Mucosa of stomach (tissue), 1 donor: Measurements from ENCODE around the gene CEP63.

Experiments used
- H3K27me3 ChIP-seq: one replicate; pipeline ENCODE4 v1.7.0; 2013; ENCODE audit warnings: mild to moderate bottlenecking, low read length; ENCODE audit not compliant: control insufficient read depth, insufficient read depth
- H3K36me3 ChIP-seq: one replicate; pipeline ENCODE4 v1.7.0; 2013; ENCODE audit warnings: low read length; ENCODE audit not compliant: control insufficient read depth, insufficient read depth
- H3K4me1 ChIP-seq: one replicate; pipeline ENCODE4 v1.7.0; 2013; ENCODE audit warnings: mild to moderate bottlenecking, low read length; ENCODE audit not compliant: control insufficient read depth, insufficient read depth
- H3K4me3 ChIP-seq: one replicate; pipeline ENCODE4 v1.7.0; 2013; ENCODE audit warnings: low read length
- H3K9ac ChIP-seq: one replicate; pipeline ENCODE4 v1.7.0; 2013; ENCODE audit warnings: mild to moderate bottlenecking, low read length, moderate library complexity
- H3K9me3 ChIP-seq: one replicate; pipeline ENCODE4 v1.7.0; 2013; ENCODE audit warnings: mild to moderate bottlenecking, low read length, moderate library complexity; ENCODE audit not compliant: control insufficient read depth
- donor health status: Pancreatic carcinoma.

The CEP63 gene

DNA sequence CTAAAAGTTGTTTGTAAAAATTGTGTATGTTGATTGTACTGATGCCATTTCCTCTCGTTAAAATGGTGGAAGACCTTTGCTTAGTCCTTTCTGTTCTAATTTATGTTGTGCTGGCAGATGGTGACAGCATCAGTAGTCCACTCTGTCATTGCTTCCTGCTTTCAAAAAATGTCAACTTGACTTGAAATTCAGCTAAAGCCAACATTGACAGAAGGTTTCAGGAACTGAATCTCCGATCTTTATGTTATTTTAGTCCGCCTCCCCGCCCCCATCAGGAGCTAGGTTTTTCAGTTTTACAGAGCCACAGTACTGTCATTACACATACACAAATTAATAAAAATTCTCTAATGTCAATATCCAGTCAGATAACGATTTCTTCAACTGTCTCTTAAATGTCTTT, 1.5 kb downstream of the CEP63 start:
- Histone ChIP-seq H3K9me3 (no peaks in the 10 kb centered on the region), H3K4me3 (no peak overlapping the region), H3K4me1 (peaks cover 18% of the 10 kb centered on the region), H3K9ac (peak overlapping the region; percentile 98), H3K36me3 (no peaks in the 10 kb centered on the region), H3K27me3 (no peaks in the 10 kb centered on the region)

- H3K27me3 ChIP-seq = no peaks in the 10 kb centered on the region
- H3K4me3 ChIP-seq = no peak overlapping the region
- no peaks in the 10 kb centered on the region for H3K36me3 ChIP-seq
- no peak overlapping the region for H3K9ac ChIP-seq
- no peaks in the 10 kb centered on the region for H3K4me1 ChIP-seq
- H3K9me3 ChIP-seq = no peaks in the 10 kb centered on the region
Measured at GRCh38 chr3:134494495-134494894, 8.6 kb downstream of the CEP63 start.

- Histone ChIP-seq H3K36me3 (no peaks in the 10 kb centered on the region), H3K4me3 (no peak overlapping the region), H3K27me3 (no peaks in the 10 kb centered on the region), H3K4me1 (no peaks in the 10 kb centered on the region), H3K9me3 (no peaks in the 10 kb centered on the region), H3K9ac (no peak overlapping the region)
Measured at GRCh38 chr3:134495980-134496379, 10.1 kb downstream of the CEP63 start.

GRCh38 chr3:134496471-134497071, 10.7 kb downstream of the CEP63 start:
- no peaks in the 10 kb centered on the region for H3K9me3 ChIP-seq
- H3K27me3 ChIP-seq = no peaks in the 10 kb centered on the region
- H3K4me3 ChIP-seq = no peak overlapping the region
- H3K36me3 ChIP-seq = no peaks in the 10 kb centered on the region
- no peaks in the 10 kb centered on the region for H3K4me1 ChIP-seq
- no peak overlapping the region for H3K9ac ChIP-seq

- Histone ChIP-seq H3K27me3 (no peaks in the 10 kb centered on the region), H3K4me3 (no peak overlapping the region), H3K4me1 (no peaks in the 10 kb centered on the region), H3K9me3 (no peaks in the 10 kb centered on the region), H3K36me3 (no peaks in the 10 kb centered on the region), H3K9ac (no peak overlapping the region)
Measured at GRCh38 chr3:134503266-134503665, 17.4 kb downstream of the CEP63 start.

DNA sequence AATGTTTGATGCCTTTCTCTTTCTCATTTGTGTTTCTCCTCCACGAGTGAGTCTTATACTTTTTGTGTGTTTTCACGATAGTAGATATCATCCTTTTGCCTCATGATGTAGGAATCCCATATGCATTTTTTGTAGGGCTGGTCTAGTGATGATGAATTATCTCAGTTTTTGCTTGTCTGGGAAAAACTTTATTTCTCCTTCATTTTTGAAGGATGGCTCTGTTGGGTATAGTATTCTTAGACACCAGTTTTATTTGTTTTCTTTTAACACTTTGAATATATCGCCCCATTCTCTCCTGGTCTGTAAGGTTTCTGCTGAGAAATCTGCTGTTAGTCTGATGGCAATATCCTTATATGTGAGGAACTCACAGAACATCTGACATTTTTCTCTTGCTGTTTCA, 18.3 kb downstream of the CEP63 start:
- Histone ChIP-seq H3K9me3 (no peaks in the 10 kb centered on the region), H3K36me3 (no peaks in the 10 kb centered on the region), H3K9ac (no peak overlapping the region), H3K4me3 (no peak overlapping the region), H3K27me3 (no peaks in the 10 kb centered on the region), H3K4me1 (no peaks in the 10 kb centered on the region)

- Histone ChIP-seq H3K4me3 (no peak overlapping the region), H3K9me3 (no peaks in the 10 kb centered on the region)
Measured at GRCh38 chr3:134505485-134505884, 19.6 kb downstream of the CEP63 start.

GRCh38 chr3:134511500-134511899, 25.6 kb downstream of the CEP63 start:
- Histone ChIP-seq H3K9me3 (no peaks in the 10 kb centered on the region), H3K9ac (no peak overlapping the region), H3K36me3 (no peaks in the 10 kb centered on the region), H3K27me3 (no peaks in the 10 kb centered on the region), H3K4me1 (no peaks in the 10 kb centered on the region), H3K4me3 (no peak overlapping the region)

More at GRCh38 chr3:134505485-134505884, 19.6 kb downstream of the CEP63 start:
- H3K9ac ChIP-seq = no peak overlapping the region
- H3K27me3 ChIP-seq = no peaks in the 10 kb centered on the region
- H3K4me1 ChIP-seq = no peaks in the 10 kb centered on the region
- H3K36me3 ChIP-seq = no peaks in the 10 kb centered on the region

GRCh38 chr3:134516905-134517304, 31.0 kb downstream of the CEP63 start:
- H3K36me3 ChIP-seq = no peaks in the 10 kb centered on the region
- H3K4me3 ChIP-seq = no peak overlapping the region
- no peaks in the 10 kb centered on the region for H3K27me3 ChIP-seq
- H3K4me1 ChIP-seq = no peaks in the 10 kb centered on the region
- H3K9me3 ChIP-seq = no peaks in the 10 kb centered on the region
- H3K9ac ChIP-seq = no peak overlapping the region

DNA sequence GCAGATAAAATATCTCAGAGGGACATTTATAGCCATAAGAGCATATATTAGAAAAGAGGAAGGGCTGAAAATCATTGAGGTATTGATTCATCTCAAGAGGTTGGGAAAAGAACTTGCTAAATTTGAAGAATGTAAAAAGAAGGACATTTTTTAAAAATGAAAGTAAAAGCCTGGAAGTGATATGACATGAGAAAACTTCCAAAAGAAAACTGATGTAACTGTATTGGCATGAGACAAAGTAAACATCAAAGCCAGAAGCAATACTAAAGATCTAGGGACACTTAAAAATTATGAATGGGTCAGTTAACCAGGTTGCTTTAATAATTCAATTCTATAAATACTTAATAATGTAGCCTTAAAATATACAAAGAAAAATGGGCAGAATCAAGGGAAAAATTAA, 31.9 kb downstream of the CEP63 start:
- no peaks in the 10 kb centered on the region for H3K9me3 ChIP-seq
- no peak overlapping the region for H3K4me3 ChIP-seq
- no peak overlapping the region for H3K9ac ChIP-seq
- no peaks in the 10 kb centered on the region for H3K27me3 ChIP-seq
- H3K4me1 ChIP-seq = no peaks in the 10 kb centered on the region
- H3K36me3 ChIP-seq = no peaks in the 10 kb centered on the region

DNA sequence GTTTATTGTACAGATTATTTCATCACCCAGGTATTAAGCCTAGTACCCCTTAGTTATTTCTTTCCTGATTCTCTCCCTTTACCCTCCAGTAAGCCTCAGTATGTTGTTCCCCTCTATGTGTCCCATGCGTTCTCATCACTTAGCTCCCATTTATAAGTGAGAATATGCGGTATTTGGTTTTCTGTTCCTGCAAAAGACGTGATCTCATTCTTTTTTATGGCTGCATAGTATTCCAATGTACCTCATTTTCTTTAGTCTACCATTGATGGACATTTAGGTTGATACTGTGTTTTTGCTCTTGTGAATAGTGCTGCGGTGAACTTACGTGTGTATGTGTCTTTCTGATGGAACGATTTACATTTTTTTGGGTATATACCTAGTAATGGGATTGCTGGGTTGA, 36.7 kb downstream of the CEP63 start:
- peaks cover 8% of the 10 kb centered on the region for H3K9me3 ChIP-seq
- H3K4me3 ChIP-seq = no peak overlapping the region
- no peaks in the 10 kb centered on the region for H3K27me3 ChIP-seq
- no peaks in the 10 kb centered on the region for H3K36me3 ChIP-seq
- H3K9ac ChIP-seq = no peak overlapping the region
- H3K4me1 ChIP-seq = no peaks in the 10 kb centered on the region

GRCh38 chr3:134525293-134525692, 39.4 kb downstream of the CEP63 start:
- Histone ChIP-seq H3K36me3 (no peaks in the 10 kb centered on the region), H3K4me3 (no peak overlapping the region), H3K4me1 (no peaks in the 10 kb centered on the region), H3K27me3 (no peaks in the 10 kb centered on the region), H3K9me3 (peaks cover 8% of the 10 kb centered on the region), H3K9ac (no peak overlapping the region)

DNA sequence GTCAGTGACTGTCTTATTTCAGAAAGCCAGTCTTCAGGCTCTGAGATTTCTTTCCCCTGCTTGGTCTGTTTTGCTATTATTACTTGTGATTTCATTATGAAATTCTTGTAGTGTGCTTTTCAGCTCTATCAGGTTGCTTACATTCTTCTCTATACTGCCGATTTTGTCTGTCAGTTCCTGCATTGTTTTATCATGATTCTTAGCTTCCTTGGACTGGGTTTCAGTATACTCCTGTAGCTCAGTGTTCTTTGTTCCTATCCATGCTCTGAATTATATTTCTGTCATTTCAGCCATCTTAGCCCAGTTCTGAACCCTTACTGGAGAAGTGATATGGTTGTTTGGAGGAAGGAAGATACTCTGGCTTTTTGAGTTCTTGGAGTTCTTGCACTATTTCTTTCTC, 40.5 kb downstream of the CEP63 start:
- Histone ChIP-seq H3K36me3 (no peaks in the 10 kb centered on the region), H3K9ac (no peak overlapping the region), H3K27me3 (no peaks in the 10 kb centered on the region), H3K4me1 (no peaks in the 10 kb centered on the region), H3K9me3 (peaks cover 8% of the 10 kb centered on the region), H3K4me3 (no peak overlapping the region)
